ENCODE results near the gene LILRB4.
"Not testable (repeated sequence)": the region's sequence is repeated elsewhere in the genome, so short reads cannot be mapped to it uniquely, and the experiment has no call there.

LILRB4 gene

DNA sequence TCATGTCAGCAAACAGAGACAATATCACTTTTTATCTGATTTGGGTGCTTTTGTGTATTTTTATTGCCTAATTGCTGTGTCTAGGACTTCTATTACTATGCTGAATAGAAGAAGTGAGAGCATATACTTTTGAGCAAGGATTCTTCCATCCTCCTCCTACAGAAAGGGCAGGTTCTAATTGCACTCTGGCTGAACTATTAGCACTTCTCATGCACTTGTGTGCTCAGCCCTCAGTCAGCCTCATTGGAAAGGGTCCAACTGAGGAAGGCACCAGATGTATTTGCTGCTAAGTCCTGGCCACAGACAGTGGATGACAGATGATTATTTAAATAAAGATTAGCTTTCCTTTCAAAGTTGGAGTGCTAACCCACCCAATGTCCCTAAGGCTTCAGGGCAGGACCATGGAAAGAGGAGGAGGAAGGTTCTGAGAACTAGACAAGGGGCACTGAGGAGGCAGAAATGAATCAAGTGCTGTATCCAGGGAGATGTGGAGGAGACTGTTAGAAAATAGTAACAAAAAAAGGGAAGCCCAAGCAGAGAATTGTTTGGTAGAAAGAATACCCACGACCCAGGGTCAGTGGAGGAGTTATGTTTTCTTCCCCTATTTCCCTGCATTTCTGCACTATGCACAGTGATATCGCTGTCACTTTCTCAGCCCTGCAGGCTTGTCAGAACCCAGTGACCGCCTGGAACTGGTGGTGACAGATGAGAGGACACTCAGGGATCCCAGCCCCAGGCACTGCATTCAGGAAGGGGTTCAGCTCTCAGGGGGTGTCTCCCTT, 8.0 kb downstream of the LILRB4 start:
- DNase-seq, result no peak
- Histone ChIP-seq H3K27me3 (ENCODE audit: control insufficient read depth in 1 of 2, insufficient read depth in 1 of 2, low read length in 2 of 2) (no peaks in the 10 kb centered on the region), H4K91ac (ENCODE audit: low read length) (no peak overlapping the region), H2AK5ac (ENCODE audit: low read length, severe bottlenecking) (no peak overlapping the region), H3K27ac (ENCODE audit: low read length, poor library complexity, severe bottlenecking) (no peak overlapping the region), H2BK15ac (ENCODE audit: low read depth, poor library complexity, severe bottlenecking) (no peak overlapping the region), H3K79me1 (replicated peaks; ENCODE audit: low read length, poor library complexity, severe bottlenecking) (no peaks in the 10 kb centered on the region), H3K4ac (ENCODE audit: low read depth in 1 of 2, low read length in 2 of 2) (no peak overlapping the region), H3K9ac (ENCODE audit: low read length) (no peak overlapping the region), H3K18ac (ENCODE audit: low read depth in 1 of 2, low read length in 2 of 2) (no peak overlapping the region), H3K4me2 (ENCODE audit: low read length, poor library complexity, severe bottlenecking) (no peak overlapping the region), H3K23ac (ENCODE audit: low read length in 2 of 2) (no peak overlapping the region), H3K4me1 (ENCODE audit: control insufficient read depth, insufficient read depth, low read depth, low read length) (no peaks in the 10 kb centered on the region), H3K14ac (ENCODE audit: low read length in 2 of 2) (no peak overlapping the region), H2AFZ (ENCODE audit: low read depth, low read length) (no peak overlapping the region), H2BK12ac (ENCODE audit: low read length in 2 of 2) (no peak overlapping the region), H4K8ac (ENCODE audit: low read length) (no peak overlapping the region), H3K9me3 (ENCODE audit: control insufficient read depth, low read length) (no peaks in the 10 kb centered on the region), H2BK5ac (ENCODE audit: low read depth, low read length, poor library complexity, severe bottlenecking) (no peak overlapping the region), H2BK120ac (ENCODE audit: low read depth, low read length) (no peak overlapping the region), H3K4me3 (ENCODE audit: insufficient read depth in 1 of 2, low read depth in 1 of 2, low read length in 2 of 2) (no peak overlapping the region), H3K36me3 (ENCODE audit: control insufficient read depth in 1 of 2, insufficient read depth in 2 of 2, low read depth in 1 of 2, low read length in 2 of 2) (no peaks in the 10 kb centered on the region)
- WGBS, result 36% methylated on average over 3 of the region's 3 CpGs

DNA sequence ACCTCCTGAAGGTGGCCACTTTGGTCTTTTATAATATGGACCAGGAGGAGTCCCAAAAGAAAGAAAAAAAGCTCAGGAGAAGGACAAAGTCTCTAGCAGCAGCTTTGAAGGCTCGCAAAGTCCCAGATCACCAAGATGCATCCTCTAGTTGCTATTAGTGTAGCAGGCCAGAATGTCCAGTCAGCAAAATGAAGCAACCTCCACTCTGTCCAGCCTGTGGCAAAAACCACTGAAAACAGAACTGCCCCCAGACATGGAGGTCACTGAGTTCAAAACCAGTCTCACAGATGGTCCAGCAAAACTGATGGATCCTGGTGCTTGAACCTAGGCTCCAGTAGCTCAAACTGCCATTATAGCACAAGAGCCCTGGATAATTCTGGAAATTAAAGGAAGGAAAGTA, 10.4 kb downstream of the LILRB4 start:
- Histone ChIP-seq H3K23ac (ENCODE audit: low read length in 2 of 2) (no peak overlapping the region), H3K9me3 (ENCODE audit: control insufficient read depth, low read length) (no peaks in the 10 kb centered on the region), H3K4me1 (ENCODE audit: control insufficient read depth, insufficient read depth, low read depth, low read length) (no peaks in the 10 kb centered on the region), H2BK15ac (ENCODE audit: low read depth, poor library complexity, severe bottlenecking) (no peak overlapping the region), H3K27me3 (ENCODE audit: control insufficient read depth in 1 of 2, insufficient read depth in 1 of 2, low read length in 2 of 2) (no peaks in the 10 kb centered on the region), H3K79me1 (replicated peaks; ENCODE audit: low read length, poor library complexity, severe bottlenecking) (no peaks in the 10 kb centered on the region), H2AK5ac (ENCODE audit: low read length, severe bottlenecking) (no peak overlapping the region), H4K8ac (ENCODE audit: low read length) (no peak overlapping the region), H2BK12ac (ENCODE audit: low read length in 2 of 2) (no peak overlapping the region), H3K9ac (ENCODE audit: low read length) (no peak overlapping the region), H2AFZ (ENCODE audit: low read depth, low read length) (no peak overlapping the region), H2BK5ac (ENCODE audit: low read depth, low read length, poor library complexity, severe bottlenecking) (no peak overlapping the region), H3K36me3 (ENCODE audit: control insufficient read depth in 1 of 2, insufficient read depth in 2 of 2, low read depth in 1 of 2, low read length in 2 of 2) (no peaks in the 10 kb centered on the region), H3K14ac (ENCODE audit: low read length in 2 of 2) (no peak overlapping the region), H3K4me2 (ENCODE audit: low read length, poor library complexity, severe bottlenecking) (no peak overlapping the region), H3K18ac (ENCODE audit: low read depth in 1 of 2, low read length in 2 of 2) (no peak overlapping the region), H2BK120ac (ENCODE audit: low read depth, low read length) (no peak overlapping the region), H3K27ac (ENCODE audit: low read length, poor library complexity, severe bottlenecking) (no peak overlapping the region), H4K91ac (ENCODE audit: low read length) (no peak overlapping the region), H3K4me3 (ENCODE audit: insufficient read depth in 1 of 2, low read depth in 1 of 2, low read length in 2 of 2) (no peak overlapping the region), H3K4ac (ENCODE audit: low read depth in 1 of 2, low read length in 2 of 2) (no peak overlapping the region)
- WGBS, result 82% methylated on average over 1 of the region's 1 CpG
- DNase-seq, result no peak

DNA sequence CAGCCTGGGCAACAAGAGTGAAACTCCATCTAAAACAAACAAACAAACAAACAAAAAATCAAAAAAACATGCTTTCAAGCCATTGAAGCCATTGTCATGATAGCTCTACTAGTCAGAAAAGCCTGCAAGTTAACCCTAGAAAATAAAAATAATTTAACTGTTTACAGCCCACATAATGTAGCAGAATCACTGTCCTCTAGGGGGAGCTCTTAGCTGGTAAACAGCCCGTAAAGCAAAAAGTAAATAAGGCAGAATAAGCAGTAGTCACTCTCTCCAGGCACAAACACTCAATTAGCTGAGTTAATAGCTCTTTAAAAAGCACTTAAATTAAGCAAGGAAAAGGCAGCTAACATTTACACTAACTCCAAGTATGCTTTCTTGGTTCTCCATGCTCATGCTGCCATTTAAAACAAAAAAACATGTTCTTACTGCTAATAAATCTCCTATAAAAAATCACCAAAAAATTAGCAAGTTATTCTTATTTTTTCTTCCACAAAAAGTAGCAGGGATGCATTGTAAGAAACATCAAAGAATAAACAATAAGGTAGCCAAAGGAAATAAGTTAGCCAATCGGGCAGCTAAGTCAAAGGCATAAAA, 11.3 kb downstream of the LILRB4 start:
- Histone ChIP-seq H3K4me1 (ENCODE audit: control insufficient read depth, insufficient read depth, low read depth, low read length) (no peaks in the 10 kb centered on the region), H2BK120ac (ENCODE audit: low read depth, low read length) (no peak overlapping the region), H3K18ac (ENCODE audit: low read depth in 1 of 2, low read length in 2 of 2) (no peak overlapping the region), H3K4me2 (ENCODE audit: low read length, poor library complexity, severe bottlenecking) (no peak overlapping the region), H2BK15ac (ENCODE audit: low read depth, poor library complexity, severe bottlenecking) (no peak overlapping the region), H3K27me3 (ENCODE audit: control insufficient read depth in 1 of 2, insufficient read depth in 1 of 2, low read length in 2 of 2) (no peaks in the 10 kb centered on the region), H3K79me1 (replicated peaks; ENCODE audit: low read length, poor library complexity, severe bottlenecking) (no peaks in the 10 kb centered on the region), H2BK5ac (ENCODE audit: low read depth, low read length, poor library complexity, severe bottlenecking) (no peak overlapping the region), H3K23ac (ENCODE audit: low read length in 2 of 2) (no peak overlapping the region), H3K14ac (ENCODE audit: low read length in 2 of 2) (no peak overlapping the region), H3K9ac (ENCODE audit: low read length) (no peak overlapping the region), H3K4me3 (ENCODE audit: insufficient read depth in 1 of 2, low read depth in 1 of 2, low read length in 2 of 2) (no peak overlapping the region), H3K4ac (ENCODE audit: low read depth in 1 of 2, low read length in 2 of 2) (no peak overlapping the region), H2AK5ac (ENCODE audit: low read length, severe bottlenecking) (no peak overlapping the region), H3K9me3 (ENCODE audit: control insufficient read depth, low read length) (no peaks in the 10 kb centered on the region), H2BK12ac (ENCODE audit: low read length in 2 of 2) (no peak overlapping the region), H2AFZ (ENCODE audit: low read depth, low read length) (no peak overlapping the region), H4K91ac (ENCODE audit: low read length) (no peak overlapping the region), H4K8ac (ENCODE audit: low read length) (no peak overlapping the region), H3K27ac (ENCODE audit: low read length, poor library complexity, severe bottlenecking) (no peak overlapping the region), H3K36me3 (ENCODE audit: control insufficient read depth in 1 of 2, insufficient read depth in 2 of 2, low read depth in 1 of 2, low read length in 2 of 2) (no peaks in the 10 kb centered on the region)
- WGBS, result 61% methylated on average over 2 of the region's 2 CpGs
- DNase-seq, result no peak

DNA sequence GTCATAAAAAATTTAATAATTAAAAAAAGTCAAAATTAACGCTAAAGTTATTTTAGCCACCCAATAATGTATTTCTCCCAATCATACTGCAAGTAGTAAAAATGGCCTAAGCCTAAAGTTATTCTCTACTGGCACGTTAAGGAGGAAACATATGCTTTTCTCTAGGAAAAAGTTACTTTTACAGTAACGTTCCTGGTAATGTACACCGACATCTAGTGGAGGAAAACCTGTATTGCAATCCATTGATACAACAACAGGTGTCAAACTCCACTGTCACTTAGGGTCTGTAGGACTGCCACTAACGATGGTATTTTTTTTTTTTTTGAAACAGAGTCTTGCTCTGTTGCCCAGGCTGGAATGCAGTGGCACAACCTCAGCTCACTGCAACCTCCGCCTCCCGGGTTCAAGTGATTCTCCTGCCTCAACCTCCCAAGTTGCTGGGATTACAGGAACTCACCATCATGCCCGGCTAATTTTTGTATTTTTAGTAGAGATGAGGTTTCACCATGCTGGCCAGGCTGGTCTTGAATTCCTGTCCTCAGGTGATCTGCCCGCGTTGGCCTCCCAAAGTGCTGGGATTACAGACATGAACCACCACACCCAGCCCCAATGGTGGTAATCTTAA, 13.5 kb downstream of the LILRB4 start:
- H3K14ac ChIP-seq (ENCODE audit: low read length in 2 of 2); H2BK120ac ChIP-seq (ENCODE audit: low read depth, low read length); H4K8ac ChIP-seq (ENCODE audit: low read length); H2AK5ac ChIP-seq (ENCODE audit: low read length, severe bottlenecking); H3K18ac ChIP-seq (ENCODE audit: low read depth in 1 of 2, low read length in 2 of 2); H3K27me3 ChIP-seq (ENCODE audit: control insufficient read depth in 1 of 2, insufficient read depth in 1 of 2, low read length in 2 of 2); H3K4me2 ChIP-seq (ENCODE audit: low read length, poor library complexity, severe bottlenecking); H3K27ac ChIP-seq (ENCODE audit: low read length, poor library complexity, severe bottlenecking); H3K9me3 ChIP-seq (ENCODE audit: control insufficient read depth, low read length); H4K91ac ChIP-seq (ENCODE audit: low read length); H2BK12ac ChIP-seq (ENCODE audit: low read length in 2 of 2); H3K4me3 ChIP-seq (ENCODE audit: insufficient read depth in 1 of 2, low read depth in 1 of 2, low read length in 2 of 2); H3K79me1 ChIP-seq (replicated peaks; ENCODE audit: low read length, poor library complexity, severe bottlenecking); H2AFZ ChIP-seq (ENCODE audit: low read depth, low read length); H2BK5ac ChIP-seq (ENCODE audit: low read depth, low read length, poor library complexity, severe bottlenecking); H3K9ac ChIP-seq (ENCODE audit: low read length); H2BK15ac ChIP-seq (ENCODE audit: low read depth, poor library complexity, severe bottlenecking); H3K23ac ChIP-seq (ENCODE audit: low read length in 2 of 2); H3K4me1 ChIP-seq (ENCODE audit: control insufficient read depth, insufficient read depth, low read depth, low read length); H3K4ac ChIP-seq (ENCODE audit: low read depth in 1 of 2, low read length in 2 of 2); H3K36me3 ChIP-seq (ENCODE audit: control insufficient read depth in 1 of 2, insufficient read depth in 2 of 2, low read depth in 1 of 2, low read length in 2 of 2): not testable (repeated sequence)
- WGBS, result 49% methylated on average over 7 of the region's 10 CpGs
- peak; percentile 19 for DNase-seq
